Hematopoietic multipotent progenitor cell treated with erythropoietin and hydrocortisone succinate and interleukin-3 and kit ligand, for 4 days (in vitro differentiated cells): ENCODE measurements around the gene HHIP.

ENCODE experiments used
- DNase-seq: peaks from one replicate; pipeline ENCODE4 v3.0.0-alpha.2; 2015

HHIP gene

DNA sequence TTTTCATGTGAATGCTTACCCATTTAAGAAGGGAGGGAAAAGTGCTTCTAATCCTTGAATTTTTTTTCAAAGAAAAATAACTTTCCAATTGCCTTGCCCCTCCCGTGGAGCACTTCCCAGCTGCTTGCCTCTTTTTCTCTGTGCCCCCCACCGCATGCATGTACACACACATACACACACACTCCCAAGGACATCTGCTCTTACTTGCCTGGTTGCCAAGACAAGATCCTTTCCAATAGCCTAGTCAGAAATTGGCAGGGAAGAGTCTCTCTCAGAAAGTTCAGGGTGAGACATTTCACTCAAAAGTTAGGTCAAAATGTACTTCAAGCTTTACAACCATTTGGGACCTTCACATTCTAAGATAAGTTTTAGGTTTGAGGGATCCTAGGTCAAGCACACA, 10.9 kb downstream of the HHIP start:
- DNase-seq: no peak

DNA sequence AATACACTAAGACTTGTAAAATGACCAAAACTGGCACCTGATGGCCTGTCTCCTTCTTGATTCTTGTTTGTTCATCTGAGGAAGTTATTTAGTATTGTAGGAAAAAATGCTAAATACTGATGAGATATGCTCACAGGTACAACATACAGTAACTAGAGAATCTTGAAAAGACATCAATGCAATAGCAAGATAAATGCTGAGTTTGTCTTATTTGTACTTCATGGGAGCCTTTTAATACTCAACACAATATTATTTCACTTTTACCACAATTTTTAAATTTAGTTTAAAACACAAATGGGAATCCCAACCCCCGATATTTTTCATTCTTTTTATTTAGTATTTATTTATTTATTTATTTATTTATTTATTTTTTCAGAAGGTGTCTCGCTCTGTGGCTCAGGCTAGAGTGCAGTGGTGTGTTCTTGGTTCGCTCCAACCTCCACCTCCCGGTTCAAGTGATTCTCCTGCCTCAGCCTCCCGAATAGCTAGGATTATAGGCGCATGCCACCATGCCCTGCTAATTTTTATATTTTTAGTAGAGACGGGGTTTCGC, 12.1 kb downstream of the HHIP start:
- no peak for DNase-seq

DNA sequence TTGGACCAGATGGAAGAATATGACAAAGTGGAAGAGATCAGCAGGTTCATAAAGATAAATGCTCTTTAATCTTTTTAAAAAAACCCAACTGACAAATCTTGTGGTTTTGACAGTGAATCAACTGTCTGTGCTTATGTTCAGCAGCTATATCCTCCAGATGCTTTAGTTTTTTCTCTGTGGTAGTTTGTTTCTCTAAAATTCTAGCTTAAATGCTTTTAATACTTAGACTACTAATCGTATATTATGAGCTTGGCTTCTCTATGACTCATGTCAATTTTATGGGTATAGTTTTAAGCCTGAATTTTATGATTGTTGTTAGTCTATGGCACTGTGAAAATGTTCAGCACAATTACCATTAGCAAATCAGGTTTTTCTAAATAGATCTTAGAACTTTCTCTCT, 12.9 kb downstream of the HHIP start:
- DNase-seq: peak; percentile 74

DNA sequence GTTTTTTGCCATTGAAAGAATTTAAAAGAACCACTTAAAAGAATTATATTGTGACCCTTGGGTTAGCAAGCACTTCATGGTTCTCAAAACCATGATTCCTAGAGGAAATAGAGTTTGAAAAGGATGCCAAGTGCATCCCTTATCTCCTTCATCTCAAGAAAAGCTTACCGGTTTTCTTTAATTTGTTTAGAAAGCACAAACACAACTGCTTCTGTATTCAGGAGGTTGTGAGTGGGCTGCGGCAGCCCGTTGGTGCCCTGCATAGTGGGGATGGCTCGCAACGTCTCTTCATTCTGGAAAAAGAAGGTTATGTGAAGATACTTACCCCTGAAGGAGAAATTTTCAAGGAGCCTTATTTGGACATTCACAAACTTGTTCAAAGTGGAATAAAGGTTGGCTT, 13.5 kb downstream of the HHIP start:
- DNase-seq: no peak

DNA sequence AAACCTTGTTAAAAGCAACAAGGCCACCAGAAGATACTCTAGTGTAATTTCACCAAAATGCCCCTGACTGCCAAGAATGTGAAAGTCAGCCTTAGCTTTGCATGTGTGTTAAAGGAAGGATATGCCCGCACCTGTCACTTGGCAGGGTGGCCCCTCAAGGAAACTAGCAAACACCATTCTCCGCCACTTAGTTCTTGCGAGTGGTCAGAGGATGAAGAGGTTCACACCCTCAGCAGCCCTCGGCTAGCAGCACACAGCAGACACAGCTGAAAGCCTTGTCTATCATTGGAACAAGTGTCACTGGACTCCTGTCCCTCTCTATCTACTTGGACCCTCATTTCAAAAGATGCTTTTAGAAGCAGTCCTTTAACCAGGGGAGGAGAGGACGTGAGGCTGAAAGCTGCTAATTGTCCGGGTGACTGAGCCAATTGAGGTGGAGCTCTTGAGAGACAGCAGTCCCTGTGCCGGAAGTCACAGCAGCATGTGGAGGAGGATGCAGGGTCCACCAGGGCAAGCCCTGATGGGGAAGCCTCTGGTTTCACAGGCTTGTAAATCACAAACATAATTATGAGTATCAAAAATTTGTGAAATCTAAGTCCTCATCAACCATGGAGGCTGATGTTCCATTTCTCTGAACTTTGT, 18.0 kb downstream of the HHIP start:
- no peak for DNase-seq

DNA sequence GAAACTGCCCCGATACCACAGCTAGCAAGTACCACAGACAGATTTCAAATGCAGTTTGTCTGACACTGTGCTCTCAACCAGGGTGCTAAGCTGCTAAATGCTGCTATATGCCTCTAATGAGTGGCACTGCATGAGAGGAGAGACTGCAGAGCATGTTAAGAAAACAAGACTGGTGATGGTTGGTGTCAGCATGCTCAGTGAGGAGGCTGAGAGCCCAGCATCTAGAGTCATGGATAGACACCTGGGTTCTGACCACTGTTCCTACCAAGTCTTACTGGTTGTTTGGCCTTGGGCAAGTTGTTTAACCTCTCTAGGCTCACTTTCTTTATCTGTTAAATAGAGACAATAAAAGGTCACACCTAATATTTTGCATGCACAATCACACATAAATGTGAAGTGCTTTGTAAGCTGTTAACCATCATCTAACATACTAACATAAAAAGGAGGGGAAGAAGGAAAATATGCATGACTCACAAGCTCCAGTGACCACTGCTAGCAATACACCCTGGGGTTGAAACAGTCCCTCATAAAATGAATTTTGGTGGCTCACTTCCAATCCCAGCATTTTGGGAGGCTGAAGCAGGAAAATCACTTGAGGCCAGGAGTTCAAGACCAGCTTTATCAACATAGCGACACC, 20.7 kb downstream of the HHIP start:
- DNase-seq: no peak

DNA sequence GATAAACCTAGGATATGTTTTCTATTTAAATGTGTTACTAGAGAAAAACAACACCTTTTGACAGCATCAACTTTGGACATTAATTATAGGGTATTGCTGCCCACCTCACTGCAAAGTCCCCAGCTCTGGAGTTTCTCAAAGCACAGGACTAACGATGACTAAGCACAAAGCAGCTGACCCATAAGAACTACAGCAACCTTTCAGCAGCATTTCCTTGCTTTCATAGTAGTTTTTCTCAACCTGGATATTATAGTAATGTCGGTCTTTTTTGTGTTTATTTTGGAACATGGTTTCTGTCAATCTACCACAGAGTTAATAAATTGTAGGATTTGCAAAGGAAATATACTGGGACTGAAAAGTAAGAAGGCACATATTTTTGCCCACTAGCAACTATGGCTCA, 21.5 kb downstream of the HHIP start:
- DNase-seq: no peak

DNA sequence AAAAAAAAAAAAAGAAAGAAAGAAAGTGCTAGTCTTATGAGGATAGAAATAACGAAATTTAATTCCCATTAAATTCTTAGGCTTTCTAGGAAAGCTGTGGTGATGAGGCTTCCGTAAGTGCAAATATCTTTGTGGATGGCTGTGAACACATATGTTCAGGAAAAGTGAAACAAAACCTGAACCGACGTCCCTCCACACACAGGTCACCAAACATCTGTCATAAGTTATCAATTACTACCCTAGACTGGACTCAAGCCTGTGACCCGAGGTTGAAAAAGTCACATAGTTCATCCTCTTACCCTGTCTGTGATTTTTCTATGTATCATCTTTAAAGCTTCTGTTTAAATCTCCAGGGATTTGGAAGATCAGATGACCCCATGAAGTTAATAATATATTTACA, 24.8 kb downstream of the HHIP start:
- DNase-seq: no peak

DNA sequence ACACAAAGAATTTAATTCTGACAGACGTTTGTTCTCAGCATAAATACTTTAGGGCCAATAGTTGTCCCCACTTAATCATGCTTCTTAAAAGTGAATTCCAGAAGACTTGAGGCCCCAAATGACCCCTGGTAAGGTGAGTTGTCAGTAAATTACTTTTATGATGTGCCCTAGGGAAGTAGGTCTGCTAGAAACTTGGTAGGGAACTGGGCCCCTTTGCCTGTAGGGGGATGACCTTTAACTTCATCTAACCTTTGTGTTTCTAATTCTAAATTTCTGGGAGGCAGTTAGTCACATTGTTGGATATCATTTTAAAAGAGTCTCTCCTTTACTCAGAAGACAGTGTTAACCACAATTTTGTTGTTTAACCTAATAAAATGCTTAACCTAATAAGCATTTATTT, 28.8 kb downstream of the HHIP start:
- DNase-seq: no peak

DNA sequence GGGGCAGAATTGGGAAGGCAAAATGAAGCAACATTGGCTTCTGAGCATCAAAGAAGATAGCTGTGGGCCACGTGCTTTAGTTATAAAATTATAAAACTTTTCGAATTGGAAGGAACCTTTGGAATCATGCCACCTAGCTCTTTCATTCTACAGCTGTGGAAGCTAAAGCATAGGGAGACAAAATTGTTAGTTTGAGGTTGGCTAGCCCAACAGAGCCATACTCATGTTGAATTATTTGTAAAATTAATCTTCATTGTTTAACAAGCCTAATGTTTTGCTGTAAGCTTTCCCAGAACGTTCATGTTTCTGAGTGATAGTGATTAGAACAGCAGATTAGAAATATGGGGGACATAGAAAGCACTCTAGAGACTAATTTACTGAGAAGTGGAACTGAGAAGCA, 35.9 kb downstream of the HHIP start:
- no peak for DNase-seq

DNA sequence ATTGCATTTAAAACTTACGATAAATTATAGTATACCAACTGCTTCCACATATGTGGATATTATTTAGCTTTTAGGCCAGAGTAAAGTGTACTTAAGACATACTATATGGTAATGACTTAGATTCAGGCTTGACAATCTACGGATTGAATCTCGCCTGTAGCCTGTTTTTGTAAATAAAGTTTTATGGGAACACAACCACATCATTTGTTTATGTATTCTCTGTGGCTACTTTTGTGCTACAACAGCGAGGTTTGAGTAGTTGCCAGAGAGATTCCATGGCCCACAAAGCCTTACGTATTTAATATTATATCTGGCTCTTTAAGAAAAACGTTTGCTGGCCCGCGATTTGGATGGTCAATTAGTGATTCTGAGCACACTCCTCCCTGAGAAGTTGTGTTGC, 37.6 kb downstream of the HHIP start:
- DNase-seq: no peak

DNA sequence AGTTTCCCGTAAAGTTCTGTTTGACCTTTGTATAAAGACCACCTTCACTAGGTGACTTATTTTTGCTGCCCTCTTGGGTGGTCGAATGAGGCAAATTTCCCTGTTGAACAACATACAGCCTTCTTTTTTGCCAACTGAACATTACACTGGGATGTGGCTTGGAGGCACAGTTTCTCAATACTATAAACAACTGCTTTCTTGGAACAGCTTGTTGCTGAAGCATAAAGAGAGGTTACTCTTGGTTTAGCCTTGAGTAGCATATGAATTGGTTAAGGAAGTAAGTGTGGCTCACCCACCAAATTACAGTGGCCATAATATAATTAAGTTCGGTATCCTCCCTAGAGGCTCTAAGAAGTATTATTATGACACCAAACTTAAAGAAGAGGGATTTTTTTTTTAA, 40.0 kb downstream of the HHIP start:
- DNase-seq: no peak

DNA sequence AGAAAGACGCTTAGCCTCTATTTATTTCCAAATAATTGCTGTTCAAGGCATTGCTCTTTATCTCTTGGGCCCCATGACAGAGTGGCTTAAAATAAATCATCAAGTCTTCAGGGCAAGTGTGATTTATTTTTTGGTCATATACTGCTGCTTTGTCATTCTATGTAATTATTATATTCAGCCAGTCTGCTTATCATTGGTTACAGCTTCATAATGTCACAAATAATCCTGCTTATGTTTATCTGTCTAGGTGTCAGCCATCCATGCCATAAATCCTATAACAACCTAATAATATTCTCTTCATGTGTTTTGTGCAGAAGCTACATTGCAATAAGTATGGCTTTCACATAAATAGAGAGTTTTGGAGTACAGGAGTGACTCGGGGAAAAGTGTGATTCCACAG, 41.0 kb downstream of the HHIP start:
- no peak for DNase-seq

DNA sequence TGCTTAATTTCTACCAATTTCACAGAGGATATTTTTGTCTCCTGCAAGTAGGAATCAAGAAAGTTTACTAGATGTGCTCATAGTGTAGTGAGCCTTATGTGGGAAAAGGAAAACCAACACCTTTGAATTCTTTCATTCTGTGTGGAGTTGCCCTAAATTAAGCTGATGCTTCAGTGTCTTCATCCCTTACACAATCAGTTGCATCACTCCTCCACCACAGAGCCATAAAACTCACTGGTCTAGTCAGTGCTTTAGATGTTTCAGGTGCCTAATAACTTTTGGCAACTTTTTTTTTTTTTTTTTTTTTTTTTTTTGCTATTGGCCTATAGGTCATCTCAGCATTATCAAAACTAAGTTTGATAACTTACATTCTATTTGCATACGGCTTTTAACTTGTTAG, 41.5 kb downstream of the HHIP start:
- peak; percentile 20 for DNase-seq

DNA sequence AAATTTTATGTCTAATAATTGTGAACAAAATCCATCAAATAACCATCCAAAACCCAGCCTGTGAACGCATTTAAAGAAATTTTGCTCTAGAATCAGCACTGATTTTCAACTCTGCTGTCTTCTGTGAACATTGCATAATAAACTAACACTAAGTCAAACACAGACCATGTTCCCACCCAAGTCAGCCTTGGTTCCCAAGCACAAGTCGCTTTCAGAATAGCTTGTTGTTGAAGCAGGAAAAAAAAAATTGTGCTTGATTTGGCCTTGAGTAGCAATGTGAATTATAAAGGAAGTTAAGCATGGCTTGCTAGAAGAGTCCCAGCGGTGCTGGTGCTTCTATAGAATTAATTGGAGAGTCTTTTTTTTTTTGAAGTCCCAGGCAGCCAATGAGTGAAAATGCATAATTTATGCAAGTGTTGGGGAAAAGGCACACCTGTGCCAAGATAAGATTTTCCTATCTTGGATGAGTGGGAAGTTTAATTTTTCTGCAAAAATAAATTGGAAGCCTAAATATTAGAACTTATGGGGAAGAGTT, 42.1 kb downstream of the HHIP start:
- DNase-seq: no peak

DNA sequence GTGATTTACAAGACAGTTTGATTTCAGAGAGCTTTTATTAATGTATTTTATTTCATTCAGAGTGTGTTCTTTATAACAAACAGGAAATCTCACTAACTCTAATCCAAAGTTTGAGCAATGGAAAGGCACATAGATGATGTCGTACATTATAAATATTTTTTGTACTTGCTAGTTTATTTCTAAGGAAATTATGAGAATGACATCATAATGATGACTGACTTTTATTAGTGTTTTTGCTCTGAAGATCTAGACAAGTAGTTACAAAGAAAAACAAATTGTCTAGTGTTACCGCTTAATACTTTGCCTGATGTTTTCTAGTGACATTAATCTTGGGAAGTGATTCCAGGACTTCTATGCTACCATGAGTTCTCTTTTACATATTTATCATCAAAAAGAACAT, 43.2 kb downstream of the HHIP start:
- DNase-seq: no peak

DNA sequence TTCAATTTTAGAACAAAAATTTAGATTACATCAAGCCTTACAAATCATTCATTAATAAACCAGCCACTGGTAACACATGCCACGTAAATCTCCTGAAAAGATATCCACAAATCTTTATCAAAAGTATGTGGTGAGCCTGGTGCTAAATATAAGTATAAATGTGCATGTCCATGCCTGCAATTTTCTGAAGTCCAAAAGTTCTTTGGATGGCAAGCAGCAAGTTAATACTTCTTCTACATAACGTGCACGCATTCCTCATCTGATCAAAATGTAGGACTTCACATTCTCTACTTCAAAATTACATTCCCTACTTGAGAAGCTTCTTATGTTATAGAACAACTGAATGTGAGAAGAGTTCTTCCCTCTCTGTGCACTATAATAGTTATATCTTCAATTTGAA, 49.8 kb downstream of the HHIP start:
- DNase-seq: no peak

DNA sequence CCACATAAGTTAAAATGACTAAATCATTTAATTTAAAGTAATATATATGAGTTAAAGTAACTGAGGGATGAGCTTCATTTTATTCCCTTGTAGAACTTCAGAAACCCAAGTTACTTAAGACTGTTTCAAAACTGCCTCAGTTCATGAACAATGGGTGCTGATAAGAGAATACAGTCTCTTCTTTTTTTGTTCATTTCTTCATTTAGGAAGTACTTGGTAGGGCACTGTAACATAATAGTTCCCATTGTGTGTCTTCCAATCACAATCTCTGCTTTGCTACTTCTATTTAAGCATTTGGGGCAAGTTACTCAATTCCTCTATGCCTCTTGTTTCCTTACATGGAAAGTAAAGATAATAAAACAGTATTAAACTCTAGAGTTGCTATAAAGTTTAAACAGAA, 50.4 kb downstream of the HHIP start:
- no peak for DNase-seq

DNA sequence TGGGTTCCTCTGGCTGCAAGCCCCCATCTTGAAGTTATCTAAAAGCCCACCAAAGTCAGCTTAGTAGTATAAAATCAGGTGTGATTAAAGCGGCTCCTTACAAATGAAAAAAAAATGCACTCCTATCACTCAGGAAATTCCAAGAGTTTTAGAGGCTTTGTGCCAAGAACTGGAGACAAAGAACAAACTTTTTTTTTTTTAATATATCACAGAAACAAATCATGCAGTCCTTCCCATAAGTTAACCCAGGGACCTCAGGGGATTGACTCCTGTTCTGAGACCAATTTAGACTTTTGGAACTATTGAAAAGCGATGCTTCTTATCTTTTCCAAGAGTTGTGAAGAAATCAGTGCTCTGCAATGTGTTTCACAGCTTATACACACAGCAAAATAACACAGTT, 53.6 kb downstream of the HHIP start:
- DNase-seq: no peak

DNA sequence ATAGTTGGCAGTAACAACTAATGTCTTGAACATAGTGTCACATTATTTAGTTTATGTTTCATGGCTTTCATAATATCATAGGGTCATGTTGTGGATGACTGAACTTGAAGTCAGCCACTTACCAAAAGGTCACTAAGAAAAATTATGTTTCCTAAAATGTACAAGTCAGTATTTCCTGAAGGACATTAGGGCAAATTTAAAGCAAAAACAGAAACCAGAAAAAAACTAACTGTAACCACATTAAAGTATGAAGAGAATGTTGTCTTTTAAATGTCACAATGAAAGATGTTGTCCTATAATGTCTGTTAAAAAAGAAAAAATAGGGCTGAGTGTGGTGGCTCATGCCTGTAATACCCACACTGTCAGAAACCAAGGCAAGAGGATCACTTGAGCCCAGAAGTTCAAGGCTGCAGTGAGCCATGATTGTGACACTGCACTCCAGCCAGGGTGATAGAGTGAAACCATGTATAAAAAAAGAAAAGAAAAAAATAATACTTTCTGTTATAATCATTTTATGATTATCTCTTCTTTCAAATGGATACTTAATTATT, 55.8 kb downstream of the HHIP start:
- DNase-seq: no peak

DNA sequence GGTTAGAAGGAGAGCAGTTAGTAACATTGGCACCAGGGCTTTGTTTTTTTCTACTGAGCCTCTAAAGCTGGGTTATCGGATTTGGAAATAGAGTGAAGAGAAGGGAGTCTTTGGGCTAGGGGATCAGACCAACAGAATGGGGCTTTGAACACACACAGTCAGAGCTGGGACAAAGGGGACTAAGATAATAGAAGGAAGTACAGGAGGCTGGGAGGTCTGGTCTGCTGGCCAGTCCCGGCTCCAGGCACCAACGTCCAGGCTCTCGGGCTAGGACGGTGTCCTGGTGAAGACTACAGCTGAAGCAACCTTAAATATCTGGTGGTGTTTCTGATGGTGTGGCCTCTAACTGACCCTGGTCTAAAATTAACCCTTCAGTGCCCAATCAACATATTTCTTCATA, 57.5 kb downstream of the HHIP start:
- DNase-seq: no peak

DNA sequence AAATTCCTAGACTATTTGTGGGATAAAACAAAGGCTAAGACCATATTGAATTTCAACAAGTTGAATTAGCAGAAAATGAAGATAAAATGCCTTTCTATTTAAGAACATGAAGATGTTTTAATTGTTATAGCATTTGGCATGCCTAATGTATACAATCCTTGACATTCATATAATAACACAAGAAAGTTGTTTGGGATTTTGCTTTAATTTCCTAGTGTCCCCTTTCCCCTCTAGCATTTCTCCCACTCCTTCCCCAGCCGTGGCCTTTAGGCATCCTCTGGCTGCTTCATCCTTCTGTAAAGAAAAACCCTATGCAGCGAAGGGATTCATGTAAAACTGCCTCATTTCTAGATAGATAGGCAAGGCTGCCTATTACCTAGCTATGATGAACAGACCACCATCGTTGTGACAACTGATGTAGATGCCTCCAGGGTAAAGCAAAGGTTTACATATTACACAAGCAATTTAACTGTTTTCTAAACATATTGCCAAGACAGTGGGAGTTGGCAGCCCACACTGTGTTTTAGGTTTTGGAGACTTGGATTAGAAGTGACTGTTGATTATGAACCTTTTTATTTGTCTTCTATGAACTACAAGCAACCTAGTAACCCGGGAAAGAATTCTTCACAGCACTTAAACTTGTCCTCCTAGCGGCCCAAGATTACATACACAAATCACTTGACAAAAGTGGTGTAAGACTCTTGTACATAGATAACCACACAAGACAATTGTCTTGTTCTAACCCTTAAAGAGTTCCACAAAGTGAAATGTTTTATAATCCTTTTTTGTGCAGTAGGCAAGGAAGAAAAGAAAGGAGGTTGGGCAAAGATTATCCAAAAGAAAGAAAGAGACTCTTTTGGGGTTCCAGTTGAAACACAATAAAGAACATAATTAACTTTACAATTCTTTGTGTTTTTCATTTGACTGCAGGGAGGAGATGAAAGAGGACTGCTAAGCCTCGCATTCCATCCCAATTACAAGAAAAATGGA, 59.9 kb downstream of the HHIP start:
- no peak for DNase-seq

DNA sequence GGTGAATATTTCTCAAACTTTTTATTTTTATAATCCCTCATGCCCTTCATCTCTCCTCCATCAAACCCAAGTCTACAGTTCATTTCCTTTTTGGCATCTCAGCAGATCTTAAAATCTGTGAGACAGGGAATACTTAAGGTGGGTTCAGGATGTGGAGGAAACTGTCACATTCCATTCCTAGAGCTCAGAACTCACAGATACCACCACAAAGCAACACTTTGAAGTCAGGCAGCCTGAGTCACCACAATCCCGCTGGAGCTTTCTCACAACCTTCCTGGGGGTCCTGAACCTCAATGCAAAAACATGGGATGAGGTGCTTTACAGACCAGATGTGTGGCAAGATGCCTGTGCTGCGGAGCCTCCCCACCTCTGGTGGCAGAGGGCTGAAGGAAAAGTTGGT, 63.2 kb downstream of the HHIP start:
- DNase-seq: no peak
